Measurements from ENCODE around the gene COX5B. TPM values are rescaled to one million over a fixed set of nuclear protein-coding genes. Genes with fewer than 3 reads are reported as not detected.

COX5B gene
- total and polyA plus RNA-seq, 9 of the 15 experiments (the other 6 are each of a cell fraction or from before 2014, with no cell fraction given) = 154 to 1,424 (median 487) TPM

DNA sequence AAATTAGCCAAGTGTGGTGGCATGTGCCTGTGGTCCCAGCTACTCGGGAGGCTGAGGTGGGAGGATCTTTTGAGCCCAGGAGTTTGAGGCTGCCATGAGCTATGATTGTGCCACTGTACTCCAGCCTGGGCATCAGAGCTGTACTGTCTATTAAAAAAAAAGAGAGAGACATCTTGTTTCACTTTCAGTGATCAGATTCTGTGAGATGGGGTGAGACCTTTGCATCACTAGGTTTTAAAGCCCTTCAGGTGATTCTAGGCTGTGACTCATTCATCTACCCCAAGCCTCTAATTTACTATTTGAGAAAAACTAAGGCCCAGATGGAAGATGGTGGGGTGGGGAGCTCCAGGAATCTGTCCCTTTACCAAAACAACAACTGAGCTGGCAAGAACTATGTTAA, 30.8 kb downstream of the COX5B start:
- DNase-seq (ENCODE audit: extremely low read depth in 1 of 4, low spot score in 3 of 4) (no peak), FAIRE-seq (no peak), ATAC-seq (no peak)
- no peak overlapping the region for H3K9ac ChIP-seq (ENCODE audit: insufficient read depth in 1 of 2, low read depth in 2 of 2, low read length in 2 of 2)
- no peak overlapping the region for H3K4me2 ChIP-seq (ENCODE audit: insufficient read depth, low read length)
- no peak overlapping the region for H3K4me3 ChIP-seq
- ChIA-PET CTCF (ENCODE audit: low intra/inter-chr PET ratio) (no interaction called here), POLR2A (interaction anchor here (0.6 to 3.4 kb wide), 4 partner anchors 11 to 27 kb away, joined by 3 to 15 read pairs (median 4); partner anchors contain the start of gene ACTR1B)
- H3K9me1 ChIP-seq (ENCODE audit: control insufficient read depth, insufficient read depth, low read length) = no peaks in the 10 kb centered on the region
- no peak overlapping the region for H2AFZ ChIP-seq (ENCODE audit: low read depth, low read length)
- no peaks in the 10 kb centered on the region for H4K20me1 ChIP-seq (replicated peaks; ENCODE audit: control insufficient read depth, insufficient read depth, low read length)
- WGBS (ENCODE audit: insufficient coverage, low coverage, missing lambda C conversion rate) = 82% methylated on average over 1 of the region's 1 CpG
- no peaks in the 10 kb centered on the region for H3K27me3 ChIP-seq (ENCODE audit: control insufficient read depth in 2 of 2, insufficient read depth in 2 of 2, low read length in 2 of 2)
- BruUV-seq (replicated peaks) = no TSS peak
- H3K36me3 ChIP-seq (ENCODE audit: control insufficient read depth, insufficient read depth, low read length) = no peaks in the 10 kb centered on the region
- no peak for TF ChIP-seq ETV1 (tag; conservative IDR thresholded peaks at IDR 0.05; ENCODE audit: low read depth)
- no peak for TF ChIP-seq TAF1 (IDR thresholded peaks at IDR 0.05; ENCODE audit: control insufficient read depth, extremely low read depth, insufficient read depth, low read length, severe bottlenecking)
- TF ChIP-seq SAFB (IDR thresholded peaks at IDR 0.05; ENCODE audit: borderline replicate concordance, low read depth, low read length) = no peak
- TF ChIP-seq ZC3H8 (IDR thresholded peaks at IDR 0.05) = no peak
- no peak for TF ChIP-seq TGIF2 (CRISPR knock-in tag; IDR thresholded peaks at IDR 0.05)
- no peak for TF ChIP-seq RB1 (IDR thresholded peaks at IDR 0.05; ENCODE audit: low read depth)
- TF ChIP-seq, protein P1, sequence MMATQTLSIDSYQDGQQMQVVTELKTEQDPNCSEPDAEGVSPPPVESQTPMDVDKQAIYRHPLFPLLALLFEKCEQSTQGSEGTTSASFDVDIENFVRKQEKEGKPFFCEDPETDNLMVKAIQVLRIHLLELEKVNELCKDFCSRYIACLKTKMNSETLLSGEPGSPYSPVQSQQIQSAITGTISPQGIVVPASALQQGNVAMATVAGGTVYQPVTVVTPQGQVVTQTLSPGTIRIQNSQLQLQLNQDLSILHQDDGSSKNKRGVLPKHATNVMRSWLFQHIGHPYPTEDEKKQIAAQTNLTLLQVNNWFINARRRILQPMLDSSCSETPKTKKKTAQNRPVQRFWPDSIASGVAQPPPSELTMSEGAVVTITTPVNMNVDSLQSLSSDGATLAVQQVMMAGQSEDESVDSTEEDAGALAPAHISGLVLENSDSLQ (IDR thresholded peaks at IDR 0.05) = no peak
- no peak for TF ChIP-seq SMARCA5 (IDR thresholded peaks at IDR 0.05)
- TF ChIP-seq SMARCA4 (IDR thresholded peaks at IDR 0.05) = no peak
- TF ChIP-seq XRCC4 (IDR thresholded peaks at IDR 0.05; ENCODE audit: extremely low read depth, insufficient read depth, insufficient read length) = no peak
- no peak for TF ChIP-seq MCM7 (IDR thresholded peaks at IDR 0.05)
- no peak for TF ChIP-seq HDAC6 (IDR thresholded peaks at IDR 0.05; ENCODE audit: low read depth, low read length)
- no peak for TF ChIP-seq NUFIP1 (IDR thresholded peaks at IDR 0.05; ENCODE audit: partially characterized antibody)
- TF ChIP-seq, protein P2, sequence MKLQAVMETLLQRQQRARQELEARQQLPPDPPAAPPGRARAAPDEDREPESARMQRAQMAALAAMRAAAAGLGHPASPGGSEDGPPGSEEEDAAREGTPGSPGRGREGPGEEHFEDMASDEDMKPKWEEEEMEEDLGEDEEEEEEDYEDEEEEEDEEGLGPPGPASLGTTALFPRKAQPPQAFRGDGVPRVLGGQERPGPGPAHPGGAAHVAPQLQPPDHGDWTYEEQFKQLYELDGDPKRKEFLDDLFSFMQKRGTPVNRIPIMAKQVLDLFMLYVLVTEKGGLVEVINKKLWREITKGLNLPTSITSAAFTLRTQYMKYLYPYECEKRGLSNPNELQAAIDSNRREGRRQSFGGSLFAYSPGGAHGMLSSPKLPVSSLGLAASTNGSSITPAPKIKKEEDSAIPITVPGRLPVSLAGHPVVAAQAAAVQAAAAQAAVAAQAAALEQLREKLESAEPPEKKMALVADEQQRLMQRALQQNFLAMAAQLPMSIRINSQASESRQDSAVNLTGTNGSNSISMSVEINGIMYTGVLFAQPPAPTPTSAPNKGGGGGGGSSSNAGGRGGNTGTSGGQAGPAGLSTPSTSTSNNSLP (IDR thresholded peaks at IDR 0.05; ENCODE audit: borderline replicate concordance, low read depth, low read length) = no peak
- TF ChIP-seq ETV5 (CRISPR knock-in tag; IDR thresholded peaks at IDR 0.05; ENCODE audit: low read depth) = no peak
- no peak for TF ChIP-seq HDAC2 (IDR thresholded peaks at IDR 0.05)
- no peak for TF ChIP-seq NEUROD1 (IDR thresholded peaks at IDR 0.05; ENCODE audit: borderline replicate concordance, low read depth, low read length, partially characterized antibody)
- H3K4me1 ChIP-seq (replicated peaks in 1 of 2; ENCODE audit: control insufficient read depth in 2 of 2, insufficient read depth in 2 of 2, low read length in 2 of 2) = peaks cover 11 to 26% of the 10 kb centered on the region in 2 experiments
- H3K9me3 ChIP-seq (replicated peaks; ENCODE audit: control insufficient read depth, insufficient read depth, low read depth, low read length) = no peaks in the 10 kb centered on the region
- no peak overlapping the region for H3K27ac ChIP-seq (ENCODE audit: extremely low read depth, low read depth, low read length)
- H3K79me2 ChIP-seq (ENCODE audit: control insufficient read depth, insufficient read depth, low read length) = no peaks in the 10 kb centered on the region
- in situ Hi-C loops (cut with MboI) = no loop called here
- intact Hi-C loops (cut with micrococcal nuclease) = no loop called here

Measured in K562 (cell line).